Spleen (tissue), 11 donors: Measurements from ENCODE around the gene IL36RN. TPM values are rescaled to one million over a fixed set of nuclear protein-coding genes. Genes with fewer than 3 reads are reported as not detected.

Source experiments
- DNase-seq: peaks from one replicate; pipeline ENCODE4 v3.0.0-alpha.2; 2020
- H3K27ac ChIP-seq, 8 donors: fragments of 200-600 bp; sonication (generic) in 7 of 8; 1 replicate in 4 of 8; 2 replicates in 4 of 8; pipeline versions ENCODE4 v1.5.0 to v1.8.0; 2016 to 2021; ENCODE audit warnings: inconsistent platforms in 4 of 8, mild to moderate bottlenecking in 4 of 8, moderate library complexity in 1 of 8
- H3K27me3 ChIP-seq, 7 donors: fragments of 200-600 bp; sonication (generic) in 6 of 7; replicated peaks in 1 of 7; 1 replicate in 4 of 7; 2 replicates in 3 of 7; pipeline versions ENCODE4 v1.5.0 to v1.8.0; 2016 to 2021; ENCODE audit warnings: inconsistent platforms in 3 of 7, mild to moderate bottlenecking in 1 of 7
- H3K36me3 ChIP-seq, 6 donors: fragments of 200-600 bp; sonication (generic) in 5 of 6; 1 replicate in 4 of 6; 2 replicates in 2 of 6; pipeline versions ENCODE4 v1.5.0 to v1.8.0; 2016 to 2021; ENCODE audit warnings: inconsistent platforms in 2 of 6
- H3K4me1 ChIP-seq, 6 donors: fragments of 200-600 bp; sonication (generic) in 5 of 6; 1 replicate in 3 of 6; 2 replicates in 3 of 6; pipeline versions ENCODE4 v1.5.0 to v1.8.0; 2016 to 2021; ENCODE audit warnings: inconsistent platforms in 3 of 6
- H3K4me3 ChIP-seq, 8 donors: fragments of 200-600 bp; sonication (generic) in 7 of 8; 1 replicate in 4 of 8; 2 replicates in 4 of 8; pipeline versions ENCODE4 v1.5.0 to v1.8.0; 2016 to 2021; ENCODE audit warnings: inconsistent platforms in 4 of 8, mild to moderate bottlenecking in 4 of 8, moderate library complexity in 2 of 8
- H3K9me3 ChIP-seq, 8 donors: fragments of 200-600 bp; sonication (generic) in 7 of 8; 1 replicate in 4 of 8; 2 replicates in 4 of 8; pipeline versions ENCODE4 v1.5.0 to v1.8.0; 2016 to 2021; ENCODE audit warnings: inconsistent platforms in 4 of 8
- CTCF ChIP-seq, 11 experiments: fragments of 200-600 bp in 7 of 11; fragments of 450-650 bp in 4 of 11; sonication (generic) in 4 of 11; IDR thresholded peaks in 8 of 11; conservative IDR thresholded peaks in 3 of 11; 1 replicate in 7 of 11; 2 replicates in 4 of 11; pipeline versions ENCODE4 v1.4.0 to v1.8.0; 2016 to 2021; ENCODE audit warnings: antibody characterized with exemption in 11 of 11, inconsistent platforms in 4 of 11, mild to moderate bottlenecking in 1 of 11
- POLR2A ChIP-seq, 3 donors: fragments of 450-650 bp; IDR thresholded peaks; one replicate each; pipeline ENCODE4 v1.5.1; 2017; ENCODE audit warnings: antibody characterized with exemption in 3 of 3, mild to moderate bottlenecking in 1 of 3
- POLR2AphosphoS5 ChIP-seq, 3 donors: sonication (generic); formaldehyde crosslinking; IDR thresholded peaks; one replicate each; pipeline ENCODE4 v1.5.1; 2017; ENCODE audit warnings: antibody characterized with exemption in 3 of 3
- WGBS, 5 donors: extraction: QIAGEN DNeasy Blood & Tissue Kit in 3 of 5; methylation state at CpG; one replicate each; pipeline versions ENCODE4 v1.1.5 to v1.1.7; 2013 to 2018; 5-methylcytosine and 5-hydroxymethylcytosine counted together
- intact Hi-C: fragments of 100-400 bp; cut with DNase I; formaldehyde crosslinking; loops from one replicate; pipeline ENCODE4 v1.15.0; 2023; ENCODE audit warnings: low total_unique reads
- polyA plus RNA-seq, 3 donors: library from polyadenylated mRNA; stranded (reverse); fragments of 200-250 nt; gene quantifications; one replicate each; pipeline ENCODE4 v1.2.1, GENCODE V29; 2013
- small RNA-seq, 4 donors: library from RNA; depleted of rRNA; stranded (forward); fragments of <200 nt; gene quantifications; one replicate each; pipeline ENCODE3, GENCODE V24; 2016
- total RNA-seq, 7 donors: library from RNA; depleted of rRNA in 3 of 7; stranded (reverse); fragments of >200 nt in 3 of 7; fragmentation: NEBNext Ultra II Directional in 4 of 7; extraction: Animal tissue kit (Norgen Biotek cat#: 25700) in 4 of 7; gene quantifications; one replicate each; pipeline versions ENCODE4 v1.1.0 to v1.2.1, GENCODE V29; 2016 to 2021
- donor health status: healthy with polysubstance abuse.
- donor health status: DM: no; HTN: no; CAD: no; lungs with moderate emphysema.
- donor health status: DM: no; HTN: no; CAD: no.
- donor health status: Bipolar disorder and iron deficiency.
- donor health status: healthy.
- donor health status: DM: no; HTN: no; CAD: no.
- donor health status: DM: yes; HTN: yes; CAD: no.

IL36RN gene
- total and polyA plus RNA-seq, 10 donors: not detected

- Histone ChIP-seq H3K9me3 (no peaks in the 10 kb centered on the region), H3K4me1 (peaks cover 7 to 51% (median 20%) of the 10 kb centered on the region in 6 donors), H3K27ac (peak overlapping the region in 3 of 8 donors; percentile 26 to 76 (median 66)), H3K4me3 (peak overlapping the region in 1 of 8 donors; percentile 16), H3K36me3 (no peaks in the 10 kb centered on the region), H3K27me3 (no peaks in the 10 kb centered on the region)
- intact Hi-C loops: no loop called here
- WGBS, 5 donors: 46 to 66% (median 49%) methylated on average over 6 of the region's 6 CpGs
- no peak for DNase-seq
- no peak for TF ChIP-seq POLR2A (IDR thresholded peaks at IDR 0.05)
- no peak for TF ChIP-seq POLR2AphosphoS5 (IDR thresholded peaks at IDR 0.05)
- no peak for TF ChIP-seq CTCF (IDR thresholded peaks at IDR 0.05 in 8 of 11, conservative IDR thresholded peaks at IDR 0.05 in 3 of 11)
Observed at GRCh38 chr2:113112871-113113270, 53.9 kb downstream of the IL36RN start.

- no peak for DNase-seq
- 57 to 62% (median 59%) methylated on average over 3 of the region's 3 CpGs for WGBS, 5 donors
- no peak overlapping the region for H3K4me3 ChIP-seq
- no peaks in the 10 kb centered on the region for H3K27me3 ChIP-seq
- H3K4me1 ChIP-seq: peaks cover 7 to 51% (median 20%) of the 10 kb centered on the region in 6 donors
- no peak overlapping the region for H3K27ac ChIP-seq
- H3K9me3 ChIP-seq: no peaks in the 10 kb centered on the region
- no peaks in the 10 kb centered on the region for H3K36me3 ChIP-seq
- TF ChIP-seq POLR2AphosphoS5 (IDR thresholded peaks at IDR 0.05): no peak
- TF ChIP-seq POLR2A (IDR thresholded peaks at IDR 0.05): no peak
- TF ChIP-seq CTCF (IDR thresholded peaks at IDR 0.05 in 8 of 11, conservative IDR thresholded peaks at IDR 0.05 in 3 of 11): no peak
- intact Hi-C loops: no loop called here
Observed at GRCh38 chr2:113113807-113114206, 54.8 kb downstream of the IL36RN start.

Small RNA genes lying within 50 kb of the gene (small RNA-seq; reads per million reads assigned to genes)
- gene RNU6-1180P: 0 reads per million in 4 donors

Other genes starting within 250 kb of the IL36RN start
- 10 to 100 TPM in 6 of 7 donors, 1 to 10 TPM in 1; 6.9 to 81.9 (median 16.1) TPM for gene IL1B, start 222.4 kb upstream of the IL36RN start, total RNA-seq
- 1 to 10 TPM; 3.4 to 5.4 (median 5.1) TPM for gene IL1B, start 222.4 kb upstream of the IL36RN start, polyA plus RNA-seq
- not detected for gene IL37, start 148.0 kb upstream of the IL36RN start, total RNA-seq
- not detected for gene IL37, start 148.0 kb upstream of the IL36RN start, polyA plus RNA-seq
- gene IL36G, start 81.2 kb upstream of the IL36RN start, total RNA-seq: not detected
- under 1 TPM in 1 of 3 donors, not detected in 2; 0.09 TPM for gene IL36G, start 81.2 kb upstream of the IL36RN start, polyA plus RNA-seq
- gene IL36A, start 53.7 kb upstream of the IL36RN start, total RNA-seq: not detected
- under 1 TPM in 1 of 3 donors, not detected in 2; 0.26 TPM for gene IL36A, start 53.7 kb upstream of the IL36RN start, polyA plus RNA-seq
- not detected for gene IL36B, start 6.3 kb upstream of the IL36RN start, total RNA-seq
- gene IL36B, start 6.3 kb upstream of the IL36RN start, polyA plus RNA-seq: not detected
- gene IL1F10, start 8.8 kb downstream of the IL36RN start, total RNA-seq: not detected
- not detected for gene IL1F10, start 8.8 kb downstream of the IL36RN start, polyA plus RNA-seq
- gene IL1RN, start 68.4 kb downstream of the IL36RN start, total RNA-seq: 10 to 100 TPM in 6 of 7 donors, 1 to 10 TPM in 1; 6.3 to 53.9 (median 21.2) TPM
- gene IL1RN, start 68.4 kb downstream of the IL36RN start, polyA plus RNA-seq: 10 to 100 TPM in 1 of 3 donors, 1 to 10 TPM in 2; 1.9 to 11.1 (median 5.9) TPM
- gene PSD4, start 114.8 kb downstream of the IL36RN start, total RNA-seq: 100 to 1,000 TPM in 4 of 7 donors, 10 to 100 TPM in 3; 73.1 to 154 (median 106) TPM
- gene PSD4, start 114.8 kb downstream of the IL36RN start, polyA plus RNA-seq: 10 to 100 TPM; 43.9 to 75.8 (median 74.3) TPM
- gene PAX8, start 219.7 kb downstream of the IL36RN start, total RNA-seq: 1 to 10 TPM in 4 of 7 donors, under 1 TPM in 3; 0.09 to 2.8 (median 1.1) TPM
- 1 to 10 TPM in 1 of 3 donors, under 1 TPM in 2; 0.06 to 1.4 (median 0.08) TPM for gene PAX8, start 219.7 kb downstream of the IL36RN start, polyA plus RNA-seq